ENCODE results near the gene PLCH1. TPM values are rescaled to one million over a fixed set of nuclear protein-coding genes. Genes with fewer than 3 reads are reported as not detected.

Gene PLCH1
- total and polyA plus RNA-seq, 10 of the 15 experiments (the other 5 are each of a cell fraction or from before 2014, with no cell fraction given): 0.03 to 0.22 (median 0.04) TPM; not detected in 5

GRCh38 chr3:155426524-155427230 is 318.2 kb downstream of the PLCH1 start:
- intact Hi-C loops (cut with micrococcal nuclease; ENCODE audit: unreplicated experiment): no loop called here
- ChIA-PET SMC1A (ENCODE audit: uncharacterized antibody, unreplicated experiment) (no interaction called here), RAD21 (ENCODE audit: unreplicated experiment) (no interaction called here), POLR2A (no interaction called here), CTCF (no interaction called here)
- in situ Hi-C loops (cut with MboI): no loop called here
- H3K4me3 ChIP-seq: no peak overlapping the region
- no peak for TF ChIP-seq PKNOX1 (IDR thresholded peaks at IDR 0.05)
- no peak for TF ChIP-seq YY1 (IDR thresholded peaks at IDR 0.05; ENCODE audit: low read depth, low read length)
- TF ChIP-seq CREB1 (IDR thresholded peaks at IDR 0.05; ENCODE audit: low read depth): no peak
- DNase-seq (ENCODE audit: low read depth, low spot score) (no peak), FAIRE-seq (no peak), ATAC-seq (no peak)
- H3K4me2 ChIP-seq (ENCODE audit: control insufficient read depth, insufficient read depth): no peak overlapping the region
- no peaks in the 10 kb centered on the region for H3K9me3 ChIP-seq (replicated peaks; ENCODE audit: control insufficient read depth, insufficient read depth, low read length)
- no peak overlapping the region for H2AFZ ChIP-seq (ENCODE audit: control insufficient read depth, low read depth, low read length)
- H3K36me3 ChIP-seq (ENCODE audit: control insufficient read depth in 2 of 2, insufficient read depth in 2 of 2, low read length in 1 of 2): no peaks in the 10 kb centered on the region
- H3K27ac ChIP-seq (ENCODE audit: control insufficient read depth, insufficient read depth): no peak overlapping the region
- no peaks in the 10 kb centered on the region for H3K27me3 ChIP-seq (replicated peaks in 1 of 2; ENCODE audit: control insufficient read depth in 2 of 2, insufficient read depth in 2 of 2, low read length in 1 of 2)
- no peaks in the 10 kb centered on the region for H3K4me1 ChIP-seq (ENCODE audit: control insufficient read depth, insufficient read depth, low read length)
- BruUV-seq (replicated peaks): no TSS peak
- no peak overlapping the region for H3K9ac ChIP-seq (ENCODE audit: control insufficient read depth, insufficient read depth, low read length)
- no peaks in the 10 kb centered on the region for H4K20me1 ChIP-seq (ENCODE audit: control insufficient read depth, insufficient read depth)
- H3K79me2 ChIP-seq (ENCODE audit: control insufficient read depth, insufficient read depth, low read length): no peaks in the 10 kb centered on the region
- 0% methylated on average over 3 of the region's 3 CpGs for WGBS (ENCODE audit: insufficient coverage, insufficient replicate concordance, low lambda C conversion rate, missing lambda C conversion rate)

GRCh38 chr3:155425396-155425795 is 319.5 kb downstream of the PLCH1 start:
- no peak overlapping the region for H3K9ac ChIP-seq (ENCODE audit: control insufficient read depth, insufficient read depth, low read length)
- ATAC-seq (no peak), DNase-seq (ENCODE audit: low read depth, low spot score) (no peak), FAIRE-seq (no peak)
- in situ Hi-C loops (cut with MboI): no loop called here
- H3K4me1 ChIP-seq (ENCODE audit: control insufficient read depth, insufficient read depth, low read length): no peaks in the 10 kb centered on the region
- H3K4me3 ChIP-seq: no peak overlapping the region
- SMC1A ChIA-PET (ENCODE audit: uncharacterized antibody, unreplicated experiment): no interaction called here
- POLR2A ChIA-PET: interaction anchor here (0.5 kb wide), 1 partner anchor 417 kb away, joined by 6 read pairs; no protein-coding TSS in a partner anchor
- H2AFZ ChIP-seq (ENCODE audit: control insufficient read depth, low read depth, low read length): no peak overlapping the region
- no peaks in the 10 kb centered on the region for H3K9me3 ChIP-seq (replicated peaks; ENCODE audit: control insufficient read depth, insufficient read depth, low read length)
- H3K79me2 ChIP-seq (ENCODE audit: control insufficient read depth, insufficient read depth, low read length): no peaks in the 10 kb centered on the region
- H3K27me3 ChIP-seq (replicated peaks in 1 of 2; ENCODE audit: control insufficient read depth in 2 of 2, insufficient read depth in 2 of 2, low read length in 1 of 2): no peaks in the 10 kb centered on the region
- no TSS peak for BruUV-seq (replicated peaks)
- no peaks in the 10 kb centered on the region for H4K20me1 ChIP-seq (ENCODE audit: control insufficient read depth, insufficient read depth)
- H3K4me2 ChIP-seq (ENCODE audit: control insufficient read depth, insufficient read depth): no peak overlapping the region
- H3K36me3 ChIP-seq (ENCODE audit: control insufficient read depth in 2 of 2, insufficient read depth in 2 of 2, low read length in 1 of 2): no peaks in the 10 kb centered on the region
- RAD21 ChIA-PET (ENCODE audit: unreplicated experiment): no interaction called here
- intact Hi-C loops (cut with micrococcal nuclease; ENCODE audit: unreplicated experiment): no loop called here
- no peak overlapping the region for H3K27ac ChIP-seq (ENCODE audit: control insufficient read depth, insufficient read depth)
- CTCF ChIA-PET: no interaction called here
- WGBS (ENCODE audit: insufficient coverage, insufficient replicate concordance, low lambda C conversion rate, missing lambda C conversion rate): 0% methylated on average over 2 of the region's 2 CpGs
- TF ChIP-seq RFX5 (IDR thresholded peaks at IDR 0.05; ENCODE audit: low read depth, low read length) (no peak), NR2C1 (IDR thresholded peaks at IDR 0.05) (no peak), FOXM1 (IDR thresholded peaks at IDR 0.05; ENCODE audit: low read depth, low read length) (no peak), RELB (IDR thresholded peaks at IDR 0.05; ENCODE audit: low read depth) (no peak), ZNF217 (IDR thresholded peaks at IDR 0.05) (no peak), FOS (IDR thresholded peaks at IDR 0.05; ENCODE audit: borderline replicate concordance, extremely low read depth, insufficient read length) (no peak), CEBPB (IDR thresholded peaks at IDR 0.05; ENCODE audit: borderline replicate concordance in 1 of 2, low read depth in 2 of 2, low read length in 2 of 2) (no peak)
- TF ChIP-seq, protein P1, sequence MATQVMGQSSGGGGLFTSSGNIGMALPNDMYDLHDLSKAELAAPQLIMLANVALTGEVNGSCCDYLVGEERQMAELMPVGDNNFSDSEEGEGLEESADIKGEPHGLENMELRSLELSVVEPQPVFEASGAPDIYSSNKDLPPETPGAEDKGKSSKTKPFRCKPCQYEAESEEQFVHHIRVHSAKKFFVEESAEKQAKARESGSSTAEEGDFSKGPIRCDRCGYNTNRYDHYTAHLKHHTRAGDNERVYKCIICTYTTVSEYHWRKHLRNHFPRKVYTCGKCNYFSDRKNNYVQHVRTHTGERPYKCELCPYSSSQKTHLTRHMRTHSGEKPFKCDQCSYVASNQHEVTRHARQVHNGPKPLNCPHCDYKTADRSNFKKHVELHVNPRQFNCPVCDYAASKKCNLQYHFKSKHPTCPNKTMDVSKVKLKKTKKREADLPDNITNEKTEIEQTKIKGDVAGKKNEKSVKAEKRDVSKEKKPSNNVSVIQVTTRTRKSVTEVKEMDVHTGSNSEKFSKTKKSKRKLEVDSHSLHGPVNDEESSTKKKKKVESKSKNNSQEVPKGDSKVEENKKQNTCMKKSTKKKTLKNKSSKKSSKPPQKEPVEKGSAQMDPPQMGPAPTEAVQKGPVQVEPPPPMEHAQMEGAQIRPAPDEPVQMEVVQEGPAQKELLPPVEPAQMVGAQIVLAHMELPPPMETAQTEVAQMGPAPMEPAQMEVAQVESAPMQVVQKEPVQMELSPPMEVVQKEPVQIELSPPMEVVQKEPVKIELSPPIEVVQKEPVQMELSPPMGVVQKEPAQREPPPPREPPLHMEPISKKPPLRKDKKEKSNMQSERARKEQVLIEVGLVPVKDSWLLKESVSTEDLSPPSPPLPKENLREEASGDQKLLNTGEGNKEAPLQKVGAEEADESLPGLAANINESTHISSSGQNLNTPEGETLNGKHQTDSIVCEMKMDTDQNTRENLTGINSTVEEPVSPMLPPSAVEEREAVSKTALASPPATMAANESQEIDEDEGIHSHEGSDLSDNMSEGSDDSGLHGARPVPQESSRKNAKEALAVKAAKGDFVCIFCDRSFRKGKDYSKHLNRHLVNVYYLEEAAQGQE (IDR thresholded peaks at IDR 0.05; ENCODE audit: low read depth, low read length): no peak
